Stimulated activated CD4-positive, alpha-beta T cell treated with anti-CD3 and anti-CD28 coated beads, Interleukin-15, amount 100 ng/mL, for 1 hour (primary cell): ENCODE data around the gene SMOC2.
"Not testable (repeated sequence)": the region's sequence is repeated elsewhere in the genome, so short reads cannot be mapped to it uniquely, and the experiment has no call there.

Experiments used
- DNase-seq, 2 donors: peaks; one replicate each; pipeline ENCODE4 v3.0.0-alpha.2; 2020; ENCODE audit warnings: low read depth in 1 of 2, low spot score in 1 of 2

The SMOC2 gene

GRCh38 chr6:168538188-168538891 is 97.4 kb downstream of the SMOC2 start:
- not testable (repeated sequence) for DNase-seq

GRCh38 chr6:168538892-168539811 is 98.2 kb downstream of the SMOC2 start:
- DNase-seq = no peak

DNA sequence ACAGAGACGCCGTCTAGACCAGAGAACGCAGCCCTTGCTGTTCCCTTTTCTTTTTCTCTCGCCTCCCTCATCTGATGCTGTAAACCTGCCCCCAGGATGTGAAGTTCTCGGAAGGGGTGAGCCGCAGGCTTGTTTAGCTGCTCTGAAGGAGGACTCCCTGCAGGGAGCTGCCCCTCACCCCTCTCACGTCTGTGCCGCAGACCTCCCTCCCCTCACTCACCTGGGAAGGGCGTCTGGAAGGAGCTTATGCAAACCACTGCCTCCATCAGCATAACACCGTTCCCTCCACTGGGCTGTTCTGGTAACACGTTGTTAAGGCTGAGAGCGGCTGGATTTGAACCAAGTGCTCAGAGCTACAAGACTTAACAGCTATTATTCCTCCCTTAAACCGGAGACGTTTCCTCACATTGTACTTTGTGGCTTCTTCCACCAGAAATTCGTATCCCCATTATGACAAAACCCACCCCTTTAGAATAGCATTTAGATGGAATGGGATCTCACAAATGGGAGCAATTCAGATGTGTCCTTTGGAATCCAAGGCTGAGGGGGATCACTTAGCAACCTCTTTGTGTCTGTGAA is 99.8 kb downstream of the SMOC2 start:
- DNase-seq = no peak

DNA sequence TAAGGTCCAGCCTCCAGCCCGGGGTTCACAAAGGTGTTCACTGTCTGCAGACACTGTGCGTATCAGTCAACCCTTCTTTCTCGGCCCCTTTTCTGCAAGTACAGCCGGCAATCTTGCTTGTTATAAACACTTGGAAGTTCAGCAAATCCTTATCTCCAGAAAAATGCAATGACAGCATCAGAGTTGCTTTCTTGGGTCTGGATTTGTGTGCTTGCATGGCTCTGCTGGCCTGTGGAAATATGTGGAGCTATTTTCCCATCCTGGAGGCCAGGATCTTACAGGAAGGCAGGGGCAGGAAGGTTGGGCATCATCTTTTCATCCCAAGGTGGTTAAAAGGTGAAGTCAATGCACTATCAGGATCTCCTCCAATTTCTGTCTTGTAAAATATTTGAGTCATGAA is 100.3 kb downstream of the SMOC2 start:
- no peak for DNase-seq

GRCh38 chr6:168542301-168542700 is 101.3 kb downstream of the SMOC2 start:
- no peak for DNase-seq

GRCh38 chr6:168545428-168545827 is 104.4 kb downstream of the SMOC2 start:
- DNase-seq = no peak

- no peak for DNase-seq
Observed at GRCh38 chr6:168546151-168546550, 105.2 kb downstream of the SMOC2 start.

GRCh38 chr6:168546730-168547129 is 105.7 kb downstream of the SMOC2 start:
- DNase-seq = no peak

DNA sequence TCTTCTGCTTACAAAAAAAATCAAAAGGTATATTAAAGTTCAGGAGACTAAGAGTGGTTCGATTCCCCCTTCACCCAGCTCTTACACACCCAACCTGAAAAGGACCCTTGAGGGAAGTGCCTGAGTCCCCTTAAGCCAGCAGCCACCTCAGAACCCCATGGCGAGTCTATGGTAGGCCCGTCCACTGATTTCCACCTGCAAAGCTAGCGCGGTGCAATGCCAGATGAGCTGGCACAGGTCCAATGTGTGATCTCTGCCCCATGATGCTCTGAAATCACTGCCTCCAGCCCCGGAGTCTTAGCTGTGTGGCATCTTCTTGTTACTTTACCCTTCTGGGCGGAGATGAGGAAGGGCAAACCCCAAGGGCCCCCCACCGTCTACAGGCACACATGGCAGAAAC is 109.3 kb downstream of the SMOC2 start:
- DNase-seq = no peak

DNA sequence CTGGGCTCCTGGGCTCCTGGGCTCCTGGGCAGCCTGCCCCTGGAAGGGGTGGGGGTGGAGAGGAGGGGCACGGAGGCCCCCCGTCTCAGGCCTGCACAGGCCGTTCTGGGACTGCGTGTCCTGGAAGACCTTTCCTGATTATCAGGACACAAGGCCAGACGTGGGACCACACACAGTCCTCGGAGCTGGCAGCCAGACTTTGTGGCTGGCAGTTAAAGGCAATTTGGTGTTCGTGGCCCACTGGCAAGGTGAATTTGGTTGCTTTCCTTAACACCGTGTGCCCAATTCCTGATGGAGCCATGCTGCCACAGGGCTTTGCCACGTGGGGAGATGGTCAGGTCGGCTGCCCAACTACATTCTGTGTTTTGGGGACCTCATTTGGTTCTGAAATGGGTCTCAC is 113.5 kb downstream of the SMOC2 start:
- DNase-seq = no peak

- DNase-seq = no peak
Observed at GRCh38 chr6:168554898-168555617, 114.1 kb downstream of the SMOC2 start.

DNA sequence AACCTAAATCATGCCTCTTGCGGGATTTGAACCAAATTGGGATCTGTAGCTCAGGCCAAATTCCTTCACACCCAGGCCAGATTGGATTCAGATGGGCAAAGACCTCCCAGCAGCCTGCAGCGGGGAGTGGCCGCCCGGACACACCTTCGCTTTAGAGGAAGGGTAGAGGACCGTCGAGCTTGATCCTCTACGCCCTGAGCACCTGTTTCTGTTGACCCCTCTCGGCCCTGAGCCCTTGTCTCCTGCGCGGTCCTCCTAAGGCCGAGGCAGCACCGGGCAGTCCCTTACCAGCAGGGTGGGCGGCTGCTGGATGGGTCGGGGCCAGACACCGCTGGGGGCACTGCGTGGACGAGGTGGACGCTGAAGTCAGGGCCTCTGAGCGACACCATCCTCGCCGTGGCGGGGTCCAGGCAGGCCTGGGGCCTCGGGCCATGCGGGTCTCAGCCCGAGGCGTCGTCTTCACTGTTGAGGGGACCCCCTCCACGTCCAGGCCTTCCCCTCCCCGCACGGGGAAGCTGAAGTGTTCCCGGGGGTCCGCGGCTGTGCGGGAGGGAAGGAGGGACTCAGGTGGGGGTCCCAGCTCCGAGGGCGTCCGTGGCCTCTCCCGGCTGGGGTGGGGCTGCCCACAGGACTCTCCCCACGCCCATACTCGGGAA is 114.8 kb downstream of the SMOC2 start:
- no peak for DNase-seq

GRCh38 chr6:168557512-168557911 is 116.5 kb downstream of the SMOC2 start:
- no peak for DNase-seq

- no peak for DNase-seq
Observed at GRCh38 chr6:168558686-168559085, 117.7 kb downstream of the SMOC2 start.

DNA sequence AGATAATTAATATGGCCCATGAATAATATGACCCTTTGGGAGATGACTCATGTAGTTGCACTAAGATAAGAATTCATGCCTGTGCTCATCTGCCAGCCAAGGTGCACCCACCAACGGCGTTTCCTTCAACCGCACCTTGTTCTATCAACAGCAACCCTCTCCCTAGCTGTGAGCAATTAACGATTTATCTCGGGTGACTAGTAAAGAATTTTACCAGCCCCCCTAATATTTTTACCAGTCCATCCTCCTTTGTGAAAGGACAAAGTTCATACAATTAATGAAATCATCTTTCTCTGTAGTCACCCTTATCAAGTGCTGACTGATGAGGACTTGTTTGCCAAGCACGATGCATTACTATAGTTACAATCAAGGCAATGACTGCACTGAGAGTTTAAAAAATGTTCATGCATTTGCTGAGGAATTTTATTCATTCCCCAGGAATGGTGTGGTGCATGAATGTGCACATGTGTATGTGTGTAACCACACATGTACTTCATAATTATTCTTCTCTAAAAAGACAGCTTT is 118.7 kb downstream of the SMOC2 start:
- no peak for DNase-seq

DNA sequence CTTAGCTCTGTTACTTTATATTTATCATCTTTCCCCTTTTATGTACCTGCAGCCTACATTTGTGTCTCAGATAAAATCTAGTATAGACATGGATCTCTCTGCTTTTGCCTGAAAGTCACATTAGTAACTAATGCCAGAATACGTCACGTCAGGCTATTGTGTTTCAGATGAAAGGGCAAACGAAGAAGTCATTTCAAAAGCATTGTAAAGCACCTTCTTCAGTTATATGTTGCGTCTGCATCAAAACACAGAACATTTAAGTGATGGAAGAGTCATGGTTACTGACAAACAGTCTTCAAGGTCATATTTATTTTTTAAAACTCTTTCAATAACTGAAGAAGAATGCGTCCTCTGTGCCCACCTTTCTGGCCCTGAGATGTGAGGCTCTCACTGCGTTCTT is 119.1 kb downstream of the SMOC2 start:
- no peak for DNase-seq

GRCh38 chr6:168562576-168563151 is 121.7 kb downstream of the SMOC2 start:
- no peak for DNase-seq

- no peak for DNase-seq
Observed at GRCh38 chr6:168563656-168564055, 122.7 kb downstream of the SMOC2 start.

DNA sequence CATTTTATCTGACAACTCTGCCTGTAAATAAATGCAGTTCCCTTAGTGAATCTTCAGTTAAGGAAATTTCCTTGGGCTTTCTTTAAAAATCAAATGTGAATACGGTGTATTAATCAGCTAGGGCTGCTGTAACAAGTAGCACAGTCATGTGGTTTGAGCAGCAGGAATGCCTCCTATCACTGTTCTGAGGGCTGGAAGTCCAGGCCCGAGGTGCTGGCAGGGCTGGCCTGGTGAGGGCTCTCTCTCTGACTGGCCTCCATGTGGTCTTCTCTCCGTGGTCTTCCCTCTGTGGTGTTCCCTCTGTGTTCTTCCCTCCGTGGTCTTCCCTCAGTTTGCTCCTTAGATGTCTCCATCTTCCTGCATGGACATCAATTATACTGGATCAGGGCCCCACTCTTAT is 124.1 kb downstream of the SMOC2 start:
- no peak for DNase-seq

DNA sequence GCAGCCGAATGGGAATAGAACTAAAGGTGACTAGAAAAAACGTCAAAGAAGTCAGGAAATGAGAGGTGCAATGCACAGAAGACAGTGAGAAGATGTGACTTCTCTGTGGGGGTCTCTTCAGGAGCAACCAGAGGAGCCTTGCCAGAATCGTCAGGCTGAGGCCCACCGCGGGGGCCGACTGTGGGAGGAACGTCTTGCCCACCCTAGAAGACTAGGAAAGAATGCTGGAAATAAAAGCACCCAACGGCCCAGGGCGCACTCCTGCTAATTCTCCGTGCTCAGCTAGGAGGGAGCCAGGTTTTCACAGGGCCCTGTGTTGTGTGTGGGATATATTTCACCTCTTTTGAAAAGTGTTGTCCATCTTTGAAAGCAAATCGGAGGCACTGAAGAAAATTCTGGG is 129.2 kb downstream of the SMOC2 start:
- DNase-seq = no peak
